Neural cell (in vitro differentiated cells): ENCODE results near the gene PDPK1. TPM values are rescaled to one million over a fixed set of nuclear protein-coding genes. Genes with fewer than 3 reads are reported as not detected.

Source experiments
- H2AFZ ChIP-seq: fragments of 200-600, 300-800 bp; sonication (generic), shearing (Covaris generic); 2 replicates; pipeline ENCODE4 v1.6.0; 2014; ENCODE audit warnings: low read depth, mild to moderate bottlenecking, antibody characterized with exemption, low read length, moderate library complexity
- H3F3A ChIP-seq: fragments of 200-600 bp; shearing (Covaris generic); 2 replicates; pipeline ENCODE4 v1.6.1; 2016; ENCODE audit warnings: mild to moderate bottlenecking, moderate library complexity, mixed read lengths, antibody characterized with exemption, low read length; ENCODE audit not compliant: insufficient read depth, poor library complexity, severe bottlenecking
- H3K27ac ChIP-seq: fragments of 200-600, 300-800 bp; sonication (generic), shearing (Covaris generic); 2 replicates; pipeline ENCODE4 v1.5.1; 2014; ENCODE audit warnings: mild to moderate bottlenecking, low read length, moderate library complexity
- H3K27me3 ChIP-seq: fragments of 300-800, 200-600 bp; sonication (generic), shearing (Covaris generic); 2 replicates; pipeline ENCODE4 v1.6.0; 2014; ENCODE audit warnings: mild to moderate bottlenecking, low read depth, low read length, moderate library complexity; ENCODE audit not compliant: insufficient read depth
- H3K36me3 ChIP-seq: fragments of 300-800, 200-600 bp; sonication (generic), shearing (Covaris generic); 2 replicates; pipeline ENCODE4 v1.5.1; 2014; ENCODE audit warnings: mild to moderate bottlenecking, antibody characterized with exemption, low read length, moderate library complexity; ENCODE audit not compliant: insufficient read depth
- H3K4me2 ChIP-seq: fragments of 300-800, 200-600 bp; sonication (generic), shearing (Covaris generic); 2 replicates; pipeline ENCODE4 v1.6.0; 2014; ENCODE audit warnings: mild to moderate bottlenecking, low read length
- H3K4me3 ChIP-seq: fragments of 300-800, 200-600 bp; sonication (generic), shearing (Covaris generic); 2 replicates; pipeline ENCODE4 v1.5.1; 2014; ENCODE audit warnings: mild to moderate bottlenecking, low read length, moderate library complexity
- H3K79me2 ChIP-seq: fragments of 200-600 bp; shearing (Covaris generic); replicated peaks from 2 replicates; pipeline ENCODE4 v1.6.0; 2014; ENCODE audit warnings: mild to moderate bottlenecking, low read length, moderate library complexity; ENCODE audit not compliant: insufficient read depth
- H3K9ac ChIP-seq: fragments of 300-800, 200-600 bp; sonication (generic), shearing (Covaris generic); 2 replicates; pipeline ENCODE4 v1.6.1; 2016; ENCODE audit warnings: mild to moderate bottlenecking, low read length, mixed read lengths
- H3K9me2 ChIP-seq: fragments of 200-600 bp; shearing (Covaris generic); 2 replicates; pipeline ENCODE4 v1.6.1; 2016; ENCODE audit warnings: mild to moderate bottlenecking, low read length, mixed read lengths; ENCODE audit not compliant: insufficient read depth
- H3K9me3 ChIP-seq: fragments of 200-600, 300-800 bp; sonication (generic), shearing (Covaris generic); 2 replicates; pipeline ENCODE4 v1.6.1; 2016; ENCODE audit warnings: mild to moderate bottlenecking, mixed run types, low read length, moderate library complexity, mixed read lengths
- H4K20me1 ChIP-seq: fragments of 200-600 bp; shearing (Covaris generic); 2 replicates; pipeline ENCODE4 v1.6.1; 2016; ENCODE audit warnings: mild to moderate bottlenecking, mixed run types; ENCODE audit not compliant: insufficient read depth
- EP300 ChIP-seq: fragments of 450-650 bp; conservative IDR thresholded peaks from 2 replicates; pipeline ENCODE4 v1.6.1; 2014; ENCODE audit warnings: antibody characterized with exemption, mild to moderate bottlenecking, moderate library complexity; ENCODE audit not compliant: poor library complexity, severe bottlenecking
- EZH2 ChIP-seq: fragments of 200-600, 300-800 bp; shearing (Covaris generic), sonication (generic); IDR thresholded peaks from 2 replicates; pipeline ENCODE4 v1.6.1; 2014; ENCODE audit warnings: antibody characterized with exemption, low read length, borderline replicate concordance, mild to moderate bottlenecking; ENCODE audit not compliant: insufficient read depth, poor library complexity, severe bottlenecking
- MXI1 ChIP-seq: fragments of 450-650 bp; conservative IDR thresholded peaks from 2 replicates; pipeline ENCODE4 v1.6.1; 2014; ENCODE audit warnings: antibody characterized with exemption, mild to moderate bottlenecking; ENCODE audit not compliant: poor library complexity, severe bottlenecking
- POLR2AphosphoS5 ChIP-seq: IDR thresholded peaks from 2 replicates; pipeline ENCODE4 v1.6.1; 2012
- RAD21 ChIP-seq: fragments of 450-650 bp; conservative IDR thresholded peaks from 2 replicates; pipeline ENCODE4 v1.6.1; 2014; ENCODE audit warnings: antibody characterized with exemption, mild to moderate bottlenecking, moderate library complexity
- SMC3 ChIP-seq: fragments of 450-650 bp; conservative IDR thresholded peaks from 2 replicates; pipeline ENCODE4 v1.6.1; 2014; ENCODE audit warnings: antibody characterized with exemption, mild to moderate bottlenecking, moderate library complexity; ENCODE audit not compliant: poor library complexity
- TAF1 ChIP-seq: IDR thresholded peaks from 2 replicates; pipeline ENCODE4 v1.6.1; 2012; ENCODE audit warnings: low read depth
- polyA plus RNA-seq: library from polyadenylated mRNA; depleted of rRNA; stranded (reverse); fragments of >200 nt; gene quantifications from 2 replicates; pipeline ENCODE4 v1.2.3, GENCODE V29; 2014
- TF ChIP-seq, protein P1 (sequence below): fragments of 450-650 bp; IDR thresholded peaks from 2 replicates; pipeline ENCODE4 v1.5.1; 2014; ENCODE audit warnings: antibody characterized with exemption, mild to moderate bottlenecking, moderate library complexity; ENCODE audit not compliant: poor library complexity, severe bottlenecking
- TF ChIP-seq, protein P2 (sequence below): IDR thresholded peaks from 2 replicates; pipeline ENCODE4 v1.6.1; 2012; ENCODE audit warnings: borderline replicate concordance

The PDPK1 gene
- polyA plus RNA-seq, 1 donor from 2014 or later: 18.6 TPM

DNA sequence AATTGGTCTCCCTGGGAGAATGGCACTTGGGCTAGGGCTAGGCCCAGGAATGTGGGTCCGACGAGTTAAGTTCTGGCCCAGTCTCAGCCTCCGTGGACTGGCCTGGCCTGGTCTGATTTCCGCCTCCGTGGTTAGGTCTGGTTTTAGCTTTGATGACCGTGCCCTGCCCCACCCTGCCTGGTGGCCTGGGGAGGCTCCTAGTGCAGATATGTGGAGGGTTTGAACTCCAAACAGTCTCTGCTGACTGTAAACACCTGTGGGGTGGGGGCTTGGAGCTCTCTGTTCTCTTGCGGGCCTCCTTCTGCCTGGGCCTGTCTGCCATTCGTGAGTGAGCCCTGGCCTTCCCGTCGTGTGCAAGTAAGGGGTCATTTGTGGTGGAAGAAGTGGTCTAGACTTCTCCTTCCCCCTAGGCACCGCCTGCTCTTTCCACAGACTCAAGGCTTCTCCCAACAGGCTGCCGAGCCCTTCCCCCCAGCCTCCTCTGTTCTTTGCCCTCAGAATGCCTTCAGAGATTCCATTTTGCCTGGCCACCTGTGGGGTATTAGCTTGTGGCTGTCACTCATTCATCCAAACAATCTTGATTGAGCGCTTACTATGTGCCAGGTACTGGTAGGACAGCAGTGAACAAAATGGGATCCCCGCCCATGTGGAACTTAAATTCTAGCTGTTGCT, 22.5 kb upstream of the PDPK1 start:
- Histone ChIP-seq H3F3A (no peaks in the 10 kb centered on the region), H2AFZ (no peak overlapping the region), H3K79me2 (peaks cover 43% of the 10 kb centered on the region), H3K9me2 (no peaks in the 10 kb centered on the region), H3K27ac (peak overlapping the region; percentile 98), H3K9me3 (no peaks in the 10 kb centered on the region), H3K27me3 (no peaks in the 10 kb centered on the region), H3K4me3 (peak overlapping the region; percentile 92), H4K20me1 (peaks cover 39% of the 10 kb centered on the region), H3K36me3 (no peaks in the 10 kb centered on the region), H3K9ac (peak overlapping the region; percentile 96), H3K4me2 (peak overlapping the region; percentile 94)
- TF ChIP-seq EP300 (no peak), EZH2 (no peak), RAD21 (no peak), TAF1 (no peak), MXI1 (no peak), SMC3 (no peak), POLR2AphosphoS5 (no peak)
- TF ChIP-seq, protein P1, sequence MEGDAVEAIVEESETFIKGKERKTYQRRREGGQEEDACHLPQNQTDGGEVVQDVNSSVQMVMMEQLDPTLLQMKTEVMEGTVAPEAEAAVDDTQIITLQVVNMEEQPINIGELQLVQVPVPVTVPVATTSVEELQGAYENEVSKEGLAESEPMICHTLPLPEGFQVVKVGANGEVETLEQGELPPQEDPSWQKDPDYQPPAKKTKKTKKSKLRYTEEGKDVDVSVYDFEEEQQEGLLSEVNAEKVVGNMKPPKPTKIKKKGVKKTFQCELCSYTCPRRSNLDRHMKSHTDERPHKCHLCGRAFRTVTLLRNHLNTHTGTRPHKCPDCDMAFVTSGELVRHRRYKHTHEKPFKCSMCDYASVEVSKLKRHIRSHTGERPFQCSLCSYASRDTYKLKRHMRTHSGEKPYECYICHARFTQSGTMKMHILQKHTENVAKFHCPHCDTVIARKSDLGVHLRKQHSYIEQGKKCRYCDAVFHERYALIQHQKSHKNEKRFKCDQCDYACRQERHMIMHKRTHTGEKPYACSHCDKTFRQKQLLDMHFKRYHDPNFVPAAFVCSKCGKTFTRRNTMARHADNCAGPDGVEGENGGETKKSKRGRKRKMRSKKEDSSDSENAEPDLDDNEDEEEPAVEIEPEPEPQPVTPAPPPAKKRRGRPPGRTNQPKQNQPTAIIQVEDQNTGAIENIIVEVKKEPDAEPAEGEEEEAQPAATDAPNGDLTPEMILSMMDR: no peak
- TF ChIP-seq, protein P2, sequence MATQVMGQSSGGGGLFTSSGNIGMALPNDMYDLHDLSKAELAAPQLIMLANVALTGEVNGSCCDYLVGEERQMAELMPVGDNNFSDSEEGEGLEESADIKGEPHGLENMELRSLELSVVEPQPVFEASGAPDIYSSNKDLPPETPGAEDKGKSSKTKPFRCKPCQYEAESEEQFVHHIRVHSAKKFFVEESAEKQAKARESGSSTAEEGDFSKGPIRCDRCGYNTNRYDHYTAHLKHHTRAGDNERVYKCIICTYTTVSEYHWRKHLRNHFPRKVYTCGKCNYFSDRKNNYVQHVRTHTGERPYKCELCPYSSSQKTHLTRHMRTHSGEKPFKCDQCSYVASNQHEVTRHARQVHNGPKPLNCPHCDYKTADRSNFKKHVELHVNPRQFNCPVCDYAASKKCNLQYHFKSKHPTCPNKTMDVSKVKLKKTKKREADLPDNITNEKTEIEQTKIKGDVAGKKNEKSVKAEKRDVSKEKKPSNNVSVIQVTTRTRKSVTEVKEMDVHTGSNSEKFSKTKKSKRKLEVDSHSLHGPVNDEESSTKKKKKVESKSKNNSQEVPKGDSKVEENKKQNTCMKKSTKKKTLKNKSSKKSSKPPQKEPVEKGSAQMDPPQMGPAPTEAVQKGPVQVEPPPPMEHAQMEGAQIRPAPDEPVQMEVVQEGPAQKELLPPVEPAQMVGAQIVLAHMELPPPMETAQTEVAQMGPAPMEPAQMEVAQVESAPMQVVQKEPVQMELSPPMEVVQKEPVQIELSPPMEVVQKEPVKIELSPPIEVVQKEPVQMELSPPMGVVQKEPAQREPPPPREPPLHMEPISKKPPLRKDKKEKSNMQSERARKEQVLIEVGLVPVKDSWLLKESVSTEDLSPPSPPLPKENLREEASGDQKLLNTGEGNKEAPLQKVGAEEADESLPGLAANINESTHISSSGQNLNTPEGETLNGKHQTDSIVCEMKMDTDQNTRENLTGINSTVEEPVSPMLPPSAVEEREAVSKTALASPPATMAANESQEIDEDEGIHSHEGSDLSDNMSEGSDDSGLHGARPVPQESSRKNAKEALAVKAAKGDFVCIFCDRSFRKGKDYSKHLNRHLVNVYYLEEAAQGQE: no peak

DNA sequence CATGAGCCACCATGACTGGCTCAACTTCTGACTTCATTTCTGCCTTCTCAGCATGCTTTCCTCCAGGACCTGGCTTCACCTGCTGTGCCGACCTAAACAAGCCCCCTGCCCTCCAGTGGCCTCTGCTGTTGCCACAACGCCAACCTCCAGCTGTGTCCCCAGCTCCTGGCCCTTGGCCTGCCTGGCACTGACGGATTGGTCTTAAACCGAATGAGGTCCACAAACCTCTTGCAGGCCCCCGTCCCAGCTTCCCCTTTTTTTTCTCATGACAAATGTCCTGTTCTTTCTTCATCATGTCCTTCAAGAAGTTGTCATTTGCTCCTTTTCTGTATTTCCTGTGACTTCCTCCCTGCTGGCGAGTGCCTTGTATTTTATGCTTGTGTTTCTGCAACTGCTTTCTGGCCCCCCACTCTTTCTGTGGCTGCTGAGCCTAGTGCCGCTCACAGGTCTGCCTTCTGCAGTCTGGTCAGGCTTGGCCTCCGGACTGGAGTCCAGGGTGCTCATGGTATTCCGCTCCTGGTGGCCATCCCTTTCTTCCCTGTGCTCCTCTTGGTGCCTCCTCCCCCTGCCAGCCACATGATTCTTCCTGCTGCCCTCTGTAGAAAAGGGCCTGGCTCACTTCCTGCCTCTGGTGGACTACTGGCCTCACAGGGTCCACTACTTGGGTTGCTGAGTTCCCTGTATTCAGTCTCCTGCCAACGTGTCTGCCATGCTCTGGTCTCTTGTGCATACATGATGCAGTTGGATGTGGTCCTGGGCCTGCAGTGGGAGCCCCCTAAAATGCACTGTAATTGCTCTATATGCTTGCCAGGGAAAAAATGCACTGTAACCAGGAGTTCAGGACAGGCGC, 21.2 kb upstream of the PDPK1 start:
- peaks cover 52% of the 10 kb centered on the region for H3K79me2 ChIP-seq
- H3K9me2 ChIP-seq: no peaks in the 10 kb centered on the region

More for the DNA sequence above, 21.2 kb upstream of the PDPK1 start:
- Histone ChIP-seq H3K4me3 (peak overlapping the region; percentile 35), H3K27me3 (no peaks in the 10 kb centered on the region), H3K9me3 (no peaks in the 10 kb centered on the region), H2AFZ (no peak overlapping the region), H3F3A (no peaks in the 10 kb centered on the region), H3K27ac (no peak overlapping the region), H3K4me2 (no peak overlapping the region), H3K36me3 (no peaks in the 10 kb centered on the region), H4K20me1 (peaks cover 39% of the 10 kb centered on the region), H3K9ac (no peak overlapping the region)
- TF ChIP-seq RAD21 (no peak), EZH2 (no peak), POLR2AphosphoS5 (no peak), TAF1 (no peak), SMC3 (no peak), EP300 (no peak), MXI1 (no peak)
- TF ChIP-seq, protein P2: no peak
- TF ChIP-seq, protein P1: no peak
